SK-N-SH (cell line): ENCODE results near the gene CPLANE2. TPM values are rescaled to one million over a fixed set of nuclear protein-coding genes. Genes with fewer than 3 reads are reported as not detected.
A peak's percentile ranks its signal among the peaks of the same experiment; 100 is the strongest.

Source experiments
- CHD2 ChIP-seq: fragments of 150-350 bp; IDR thresholded peaks from 2 replicates; pipeline ENCODE4 v1.6.1; 2018; ENCODE audit warnings: low read length; ENCODE audit not compliant: partially characterized antibody
- EZH2phosphoT487 ChIP-seq: fragments of 200-600 bp; sonication (generic); IDR thresholded peaks from 2 replicates; pipeline ENCODE4 v1.6.1; 2017; ENCODE audit warnings: low read depth, mixed run types, mild to moderate bottlenecking, antibody characterized with exemption, moderate library complexity, borderline replicate concordance
- FOSL2 ChIP-seq: IDR thresholded peaks from 2 replicates; pipeline ENCODE4 v1.4.0; 2012; ENCODE audit warnings: low read depth, mild to moderate bottlenecking, moderate library complexity, borderline replicate concordance
- FOXJ3 ChIP-seq: sonication (generic); formaldehyde crosslinking; IDR thresholded peaks from 2 replicates; pipeline ENCODE4 v1.5.1; 2020; ENCODE audit warnings: mild to moderate bottlenecking, missing genetic modification reagents
- FOXM1 ChIP-seq: IDR thresholded peaks from 2 replicates; pipeline ENCODE4 v1.4.0; 2012; ENCODE audit warnings: low read depth, mild to moderate bottlenecking
- GABPA ChIP-seq: IDR thresholded peaks from 2 replicates; pipeline ENCODE4 v1.4.0; 2012; ENCODE audit warnings: low read depth, mild to moderate bottlenecking
- JUND ChIP-seq: IDR thresholded peaks from 2 replicates; pipeline ENCODE4 v1.4.0; 2012
- MEF2A ChIP-seq: IDR thresholded peaks from 2 replicates; pipeline ENCODE4 v1.4.0; 2012; ENCODE audit warnings: low read depth, borderline replicate concordance
- MXI1 ChIP-seq: IDR thresholded peaks from 2 replicates; pipeline ENCODE4 v1.6.1; 2012; ENCODE audit warnings: mild to moderate bottlenecking, low read depth, low read length, improper control_type of control experiment
- NFIC ChIP-seq: IDR thresholded peaks from 2 replicates; pipeline ENCODE4 v1.4.0; 2012; ENCODE audit warnings: borderline replicate concordance
- NRF1 ChIP-seq: IDR thresholded peaks from 2 replicates; pipeline ENCODE4 v1.6.1; 2012; ENCODE audit warnings: low read depth, mild to moderate bottlenecking, low read length
- POLR2AphosphoS5 ChIP-seq: IDR thresholded peaks from 2 replicates; pipeline ENCODE4 v1.6.1; 2012; ENCODE audit warnings: low read depth, low read length
- RAD21 ChIP-seq: IDR thresholded peaks from 2 replicates; pipeline ENCODE4 v1.6.1; 2012; ENCODE audit warnings: mild to moderate bottlenecking, low read length
- RCOR1 ChIP-seq: fragments of 150-350 bp; IDR thresholded peaks from 2 replicates; pipeline ENCODE4 v1.6.1; 2017; ENCODE audit warnings: antibody characterized with exemption, low read length
- RFX5 ChIP-seq: IDR thresholded peaks from 2 replicates; pipeline ENCODE4 v1.6.1; 2012; ENCODE audit warnings: mild to moderate bottlenecking, improper control_type of control experiment, low read length
- SIN3A ChIP-seq: IDR thresholded peaks from 2 replicates; pipeline ENCODE4 v1.6.1; 2012; ENCODE audit warnings: low read depth, mild to moderate bottlenecking, low read length, moderate library complexity, borderline replicate concordance
- SMC3 ChIP-seq: IDR thresholded peaks from 2 replicates; pipeline ENCODE4 v1.6.1; 2012; ENCODE audit warnings: low read depth, low read length, improper control_type of control experiment
- TCF12 ChIP-seq: IDR thresholded peaks from 2 replicates; pipeline ENCODE4 v1.4.0; 2012
- polyA plus RNA-seq, 3 experiments: library from polyadenylated mRNA; depleted of rRNA; stranded (reverse); fragments of >200 nt; gene quantifications; 2 replicates each; pipeline ENCODE4 v1.2.3, GENCODE V29; 2012
- TF ChIP-seq, protein P1 (sequence below): IDR thresholded peaks from 2 replicates; pipeline ENCODE4 v1.4.0; 2012; ENCODE audit warnings: low read depth, borderline replicate concordance
- TF ChIP-seq, protein P2 (sequence below): fragments of 200-600 bp; sonication (generic); IDR thresholded peaks from 2 replicates; pipeline ENCODE4 v1.6.1; 2017; ENCODE audit warnings: antibody characterized with exemption, mild to moderate bottlenecking, moderate library complexity
- TF ChIP-seq, protein P3 (sequence below): IDR thresholded peaks from 2 replicates; pipeline ENCODE4; 2012
- TF ChIP-seq, protein P4 (sequence below): IDR thresholded peaks from 2 replicates; pipeline ENCODE4 v1.6.1; 2012; ENCODE audit warnings: mild to moderate bottlenecking, low read depth, low read length, moderate library complexity
- TF ChIP-seq, protein P5 (sequence below): IDR thresholded peaks from 2 replicates; pipeline ENCODE4 v1.4.0; 2012; ENCODE audit warnings: low read depth

The CPLANE2 gene
- polyA plus RNA-seq, 1 of the 3 experiments (the other 2 are of a cell fraction) = 8.6 TPM

DNA sequence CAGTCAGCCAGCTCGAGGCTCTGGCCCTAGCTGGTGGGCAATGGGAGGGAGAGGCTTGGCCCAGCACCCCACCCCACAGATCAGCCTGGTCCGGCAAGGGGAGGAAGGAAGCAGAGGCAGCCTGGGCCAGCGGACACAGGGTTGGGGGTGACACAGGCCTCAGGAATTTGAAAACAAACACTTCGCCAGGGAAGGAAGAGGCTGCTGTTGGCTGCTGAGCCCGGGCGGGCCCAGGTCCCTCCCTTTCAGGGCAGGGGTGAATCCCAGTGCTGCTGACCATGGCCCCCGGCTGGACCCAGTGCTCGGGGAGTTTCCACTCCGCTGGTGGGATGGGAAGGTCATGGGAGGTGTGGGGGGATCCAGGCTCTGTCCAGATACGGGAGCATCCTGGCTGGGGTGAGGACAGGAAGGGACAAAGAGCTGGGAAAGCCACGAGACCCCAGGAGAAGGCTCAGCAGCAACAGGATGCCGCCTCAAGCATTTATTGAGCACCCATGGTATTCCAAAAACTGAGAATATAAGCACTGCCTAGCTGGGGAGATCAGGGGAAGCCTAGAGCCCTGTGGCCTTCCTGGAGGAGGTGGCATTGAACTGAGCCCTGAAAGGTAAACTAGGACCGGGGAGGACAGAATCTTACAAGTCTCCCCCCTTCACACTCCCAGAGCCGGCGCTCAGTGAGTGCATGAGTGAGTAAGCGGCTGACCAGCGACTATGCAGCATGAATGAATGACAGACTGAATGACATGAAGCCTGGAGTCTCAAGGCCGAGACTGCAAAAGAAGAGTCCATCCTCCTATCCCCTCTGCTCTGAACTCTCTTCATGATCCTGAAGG, 54.9 kb downstream of the CPLANE2 start (continued):
- TF ChIP-seq, protein P1, sequence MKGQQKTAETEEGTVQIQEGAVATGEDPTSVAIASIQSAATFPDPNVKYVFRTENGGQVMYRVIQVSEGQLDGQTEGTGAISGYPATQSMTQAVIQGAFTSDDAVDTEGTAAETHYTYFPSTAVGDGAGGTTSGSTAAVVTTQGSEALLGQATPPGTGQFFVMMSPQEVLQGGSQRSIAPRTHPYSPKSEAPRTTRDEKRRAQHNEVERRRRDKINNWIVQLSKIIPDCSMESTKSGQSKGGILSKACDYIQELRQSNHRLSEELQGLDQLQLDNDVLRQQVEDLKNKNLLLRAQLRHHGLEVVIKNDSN = no peak
- TF ChIP-seq FOXJ3 (CRISPR knock-in tag) = no peak
- peak; percentile 87 for TF ChIP-seq JUND
- peak; percentile 67 for TF ChIP-seq TCF12
- peak; percentile 13; the same call in 1 of the 2 replicates for TF ChIP-seq POLR2AphosphoS5
- peak; percentile 23; the same call in 1 of the 2 replicates for TF ChIP-seq GABPA
- TF ChIP-seq, protein P2, sequence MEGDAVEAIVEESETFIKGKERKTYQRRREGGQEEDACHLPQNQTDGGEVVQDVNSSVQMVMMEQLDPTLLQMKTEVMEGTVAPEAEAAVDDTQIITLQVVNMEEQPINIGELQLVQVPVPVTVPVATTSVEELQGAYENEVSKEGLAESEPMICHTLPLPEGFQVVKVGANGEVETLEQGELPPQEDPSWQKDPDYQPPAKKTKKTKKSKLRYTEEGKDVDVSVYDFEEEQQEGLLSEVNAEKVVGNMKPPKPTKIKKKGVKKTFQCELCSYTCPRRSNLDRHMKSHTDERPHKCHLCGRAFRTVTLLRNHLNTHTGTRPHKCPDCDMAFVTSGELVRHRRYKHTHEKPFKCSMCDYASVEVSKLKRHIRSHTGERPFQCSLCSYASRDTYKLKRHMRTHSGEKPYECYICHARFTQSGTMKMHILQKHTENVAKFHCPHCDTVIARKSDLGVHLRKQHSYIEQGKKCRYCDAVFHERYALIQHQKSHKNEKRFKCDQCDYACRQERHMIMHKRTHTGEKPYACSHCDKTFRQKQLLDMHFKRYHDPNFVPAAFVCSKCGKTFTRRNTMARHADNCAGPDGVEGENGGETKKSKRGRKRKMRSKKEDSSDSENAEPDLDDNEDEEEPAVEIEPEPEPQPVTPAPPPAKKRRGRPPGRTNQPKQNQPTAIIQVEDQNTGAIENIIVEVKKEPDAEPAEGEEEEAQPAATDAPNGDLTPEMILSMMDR = no peak
- TF ChIP-seq MXI1 = no peak
- TF ChIP-seq SIN3A = no peak
- no peak for TF ChIP-seq RAD21
- no peak for TF ChIP-seq MEF2A
- TF ChIP-seq, protein P3, sequence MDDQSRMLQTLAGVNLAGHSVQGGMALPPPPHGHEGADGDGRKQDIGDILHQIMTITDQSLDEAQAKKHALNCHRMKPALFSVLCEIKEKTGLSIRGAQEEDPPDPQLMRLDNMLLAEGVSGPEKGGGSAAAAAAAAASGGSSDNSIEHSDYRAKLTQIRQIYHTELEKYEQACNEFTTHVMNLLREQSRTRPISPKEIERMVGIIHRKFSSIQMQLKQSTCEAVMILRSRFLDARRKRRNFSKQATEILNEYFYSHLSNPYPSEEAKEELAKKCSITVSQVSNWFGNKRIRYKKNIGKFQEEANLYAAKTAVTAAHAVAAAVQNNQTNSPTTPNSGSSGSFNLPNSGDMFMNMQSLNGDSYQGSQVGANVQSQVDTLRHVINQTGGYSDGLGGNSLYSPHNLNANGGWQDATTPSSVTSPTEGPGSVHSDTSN = 0 out of 2 replicates have a peak, but pooled peaks have one; percentile 9
- TF ChIP-seq NRF1 = no peak
- TF ChIP-seq FOXM1 = peak; percentile 71; the same call in 1 of the 2 replicates
- TF ChIP-seq, protein P4, sequence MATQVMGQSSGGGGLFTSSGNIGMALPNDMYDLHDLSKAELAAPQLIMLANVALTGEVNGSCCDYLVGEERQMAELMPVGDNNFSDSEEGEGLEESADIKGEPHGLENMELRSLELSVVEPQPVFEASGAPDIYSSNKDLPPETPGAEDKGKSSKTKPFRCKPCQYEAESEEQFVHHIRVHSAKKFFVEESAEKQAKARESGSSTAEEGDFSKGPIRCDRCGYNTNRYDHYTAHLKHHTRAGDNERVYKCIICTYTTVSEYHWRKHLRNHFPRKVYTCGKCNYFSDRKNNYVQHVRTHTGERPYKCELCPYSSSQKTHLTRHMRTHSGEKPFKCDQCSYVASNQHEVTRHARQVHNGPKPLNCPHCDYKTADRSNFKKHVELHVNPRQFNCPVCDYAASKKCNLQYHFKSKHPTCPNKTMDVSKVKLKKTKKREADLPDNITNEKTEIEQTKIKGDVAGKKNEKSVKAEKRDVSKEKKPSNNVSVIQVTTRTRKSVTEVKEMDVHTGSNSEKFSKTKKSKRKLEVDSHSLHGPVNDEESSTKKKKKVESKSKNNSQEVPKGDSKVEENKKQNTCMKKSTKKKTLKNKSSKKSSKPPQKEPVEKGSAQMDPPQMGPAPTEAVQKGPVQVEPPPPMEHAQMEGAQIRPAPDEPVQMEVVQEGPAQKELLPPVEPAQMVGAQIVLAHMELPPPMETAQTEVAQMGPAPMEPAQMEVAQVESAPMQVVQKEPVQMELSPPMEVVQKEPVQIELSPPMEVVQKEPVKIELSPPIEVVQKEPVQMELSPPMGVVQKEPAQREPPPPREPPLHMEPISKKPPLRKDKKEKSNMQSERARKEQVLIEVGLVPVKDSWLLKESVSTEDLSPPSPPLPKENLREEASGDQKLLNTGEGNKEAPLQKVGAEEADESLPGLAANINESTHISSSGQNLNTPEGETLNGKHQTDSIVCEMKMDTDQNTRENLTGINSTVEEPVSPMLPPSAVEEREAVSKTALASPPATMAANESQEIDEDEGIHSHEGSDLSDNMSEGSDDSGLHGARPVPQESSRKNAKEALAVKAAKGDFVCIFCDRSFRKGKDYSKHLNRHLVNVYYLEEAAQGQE = peak; percentile 13; the same call in 1 of the 2 replicates
- TF ChIP-seq, protein P5, sequence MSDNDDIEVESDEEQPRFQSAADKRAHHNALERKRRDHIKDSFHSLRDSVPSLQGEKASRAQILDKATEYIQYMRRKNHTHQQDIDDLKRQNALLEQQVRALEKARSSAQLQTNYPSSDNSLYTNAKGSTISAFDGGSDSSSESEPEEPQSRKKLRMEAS = peak; percentile 83
- TF ChIP-seq SMC3 = no peak
- no peak for TF ChIP-seq CHD2
- TF ChIP-seq NFIC = peak; percentile 79
- no peak for TF ChIP-seq RFX5
- TF ChIP-seq FOSL2 = peak; percentile 81
- TF ChIP-seq RCOR1 = no peak
- TF ChIP-seq EZH2phosphoT487 = no peak
